Effector memory CD8-positive, alpha-beta T cell (primary cell): ENCODE measurements around the gene COMP.
A peak's percentile ranks its signal among the peaks of the same experiment; 100 is the strongest.

Source experiments
- ATAC-seq: fragments of 150-1000 bp; cut with Tn5 transposase; replicated peaks from 2 replicates; pipeline ENCODE4 v1.10.0; 2021; ENCODE audit warnings: mild to moderate bottlenecking, moderate library complexity
- DNase-seq, 3 experiments: peaks; one replicate each; pipeline ENCODE4 v3.0.0; 2021
- H3K27ac Mint-ChIP-seq, 2 donors: one replicate each; pipeline ENCODE4 v1.8.0; 2022; ENCODE audit warnings: mild to moderate bottlenecking in 2 of 2, mixed read lengths in 2 of 2, moderate library complexity in 2 of 2
- H3K27me3 Mint-ChIP-seq, 2 donors: one replicate each; pipeline ENCODE4 v1.8.0; 2022; ENCODE audit warnings: mixed read lengths in 2 of 2
- H3K36me3 Mint-ChIP-seq: one replicate; pipeline ENCODE4 v1.8.0; 2022; ENCODE audit warnings: mild to moderate bottlenecking, moderate library complexity, mixed read lengths; ENCODE audit not compliant: insufficient read depth
- H3K4me1 Mint-ChIP-seq, 2 donors: one replicate each; pipeline ENCODE4 v1.8.0; 2022; ENCODE audit warnings: low read depth in 2 of 2, mixed read lengths in 2 of 2
- H3K4me3 Mint-ChIP-seq, 2 donors: one replicate each; pipeline ENCODE4 v1.8.0; 2022; ENCODE audit warnings: mild to moderate bottlenecking in 2 of 2, mixed read lengths in 2 of 2, moderate library complexity in 2 of 2
- H3K9me3 Mint-ChIP-seq, 2 donors: one replicate each; pipeline ENCODE4 v1.8.0; 2022; ENCODE audit warnings: mixed read lengths in 2 of 2

Gene COMP

DNA sequence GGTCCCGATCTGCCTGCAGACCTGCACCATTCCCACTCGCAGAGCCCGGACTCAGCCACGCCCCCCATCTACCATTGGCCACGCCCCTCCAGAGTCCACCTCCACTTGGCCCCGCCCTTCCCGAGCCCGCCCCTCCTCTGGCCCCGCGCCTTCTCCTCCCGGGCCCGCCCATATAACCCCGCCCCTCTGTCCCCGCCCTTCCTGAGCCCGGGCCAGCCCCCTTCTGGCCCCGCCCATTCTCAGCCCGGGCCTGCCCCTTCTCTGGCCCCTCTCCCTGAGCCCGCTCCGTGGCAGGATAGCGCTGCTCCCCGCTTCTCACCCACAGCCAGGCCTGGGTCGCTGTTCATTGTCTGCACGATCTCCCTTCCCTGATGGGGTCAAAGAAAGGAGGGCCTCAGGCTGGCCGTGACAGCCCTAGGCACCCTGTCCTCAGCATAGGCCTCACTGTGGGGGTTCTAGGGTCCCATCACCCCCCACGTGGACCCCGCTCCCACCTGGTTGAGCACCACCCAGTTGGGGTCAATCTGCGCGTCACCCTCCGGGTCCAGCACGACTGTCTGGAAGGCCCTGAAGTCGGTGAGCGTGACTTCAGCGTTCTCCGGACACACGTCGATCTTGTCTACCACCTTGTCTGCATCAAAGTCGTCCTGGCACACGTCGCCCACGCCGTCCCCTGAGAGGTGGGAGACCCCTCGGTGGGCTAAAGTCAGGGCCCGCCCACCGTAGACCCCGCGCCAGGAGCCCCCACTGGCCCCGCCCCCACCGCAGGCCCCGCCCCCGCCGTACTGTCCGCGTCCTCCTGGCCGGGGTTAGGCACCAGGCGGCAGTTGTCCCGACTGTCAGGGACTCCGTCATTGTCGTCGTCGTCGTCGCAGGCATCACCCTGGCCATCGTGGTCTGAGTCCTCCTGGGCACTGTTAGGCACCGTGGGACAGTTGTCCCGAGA lies 5.7 kb downstream of the COMP start:
- Mint-ChIP-seq H3K36me3 (peaks cover 13% of the 10 kb centered on the region), H3K27me3 (peaks cover 46 to 66% of the 10 kb centered on the region in 2 donors), H3K27ac (peak overlapping the region; percentile 26 to 68), H3K4me1 (peaks cover 31 to 35% of the 10 kb centered on the region in 2 donors), H3K4me3 (peak overlapping the region; percentile 60 to 69), H3K9me3 (no peaks in the 10 kb centered on the region)
- DNase-seq (peak; percentile 29 to 40 (median 30)), ATAC-seq (peak; percentile 71)

DNA sequence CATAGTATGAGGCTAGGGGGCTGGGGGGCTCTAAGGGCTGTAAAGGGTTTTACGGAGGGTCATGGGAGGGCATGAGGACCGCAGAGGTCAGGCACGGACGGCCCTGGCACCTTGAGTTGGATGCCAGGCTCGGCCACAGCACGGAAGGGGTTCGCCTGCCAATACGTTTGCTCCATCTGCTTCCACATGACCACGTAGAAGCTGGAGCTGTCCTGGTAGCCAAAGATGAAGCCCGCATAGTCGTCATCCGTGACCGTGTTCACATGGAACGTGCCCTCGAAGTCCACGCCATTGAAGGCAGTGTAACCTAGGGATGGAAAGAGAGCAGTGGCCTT lies 6.4 kb downstream of the COMP start:
- Mint-ChIP-seq H3K27ac (no peak overlapping the region), H3K9me3 (no peaks in the 10 kb centered on the region), H3K4me3 (peak overlapping the region in 1 of 2 donors; percentile 2), H3K36me3 (peaks cover 13% of the 10 kb centered on the region), H3K4me1 (peaks cover 27 to 30% of the 10 kb centered on the region in 2 donors), H3K27me3 (peaks cover 39 to 59% of the 10 kb centered on the region in 2 donors)
- ATAC-seq (no peak), DNase-seq (no peak)

- peaks cover 21 to 26% of the 10 kb centered on the region in 2 donors for H3K4me1 Mint-ChIP-seq
- no peak overlapping the region for H3K27ac Mint-ChIP-seq
- ATAC-seq (no peak), DNase-seq (no peak)
- peaks cover 33 to 53% of the 10 kb centered on the region in 2 donors for H3K27me3 Mint-ChIP-seq
- peaks cover 13% of the 10 kb centered on the region for H3K36me3 Mint-ChIP-seq
- H3K4me3 Mint-ChIP-seq: peak overlapping the region in 1 of 2 donors; percentile 2
- H3K9me3 Mint-ChIP-seq: no peaks in the 10 kb centered on the region
Measured at GRCh38 chr19:18783958-18784785, 6.9 kb downstream of the COMP start.

- DNase-seq (no peak), ATAC-seq (no peak)
- H3K27ac Mint-ChIP-seq: no peak overlapping the region
- H3K4me1 Mint-ChIP-seq: peaks cover 17 to 18% of the 10 kb centered on the region in 2 donors
- H3K27me3 Mint-ChIP-seq: peaks cover 24 to 39% of the 10 kb centered on the region in 2 donors
- peaks cover 13% of the 10 kb centered on the region for H3K36me3 Mint-ChIP-seq
- no peak overlapping the region for H3K4me3 Mint-ChIP-seq
- H3K9me3 Mint-ChIP-seq: no peaks in the 10 kb centered on the region
Measured at GRCh38 chr19:18782559-18783225, 8.4 kb downstream of the COMP start.

- peaks cover 12 to 13% of the 10 kb centered on the region in 2 donors for H3K4me1 Mint-ChIP-seq
- peaks cover 9% of the 10 kb centered on the region for H3K36me3 Mint-ChIP-seq
- DNase-seq (no peak), ATAC-seq (no peak)
- H3K4me3 Mint-ChIP-seq: no peak overlapping the region
- H3K27ac Mint-ChIP-seq: no peak overlapping the region
- H3K9me3 Mint-ChIP-seq: no peaks in the 10 kb centered on the region
- peaks cover 17 to 32% of the 10 kb centered on the region in 2 donors for H3K27me3 Mint-ChIP-seq
Measured at GRCh38 chr19:18781885-18782527, 9.1 kb downstream of the COMP start.

GRCh38 chr19:18781047-18781600 lies 10.0 kb downstream of the COMP start:
- Mint-ChIP-seq H3K27ac (no peak overlapping the region), H3K9me3 (no peaks in the 10 kb centered on the region), H3K4me3 (no peak overlapping the region), H3K4me1 (peaks cover 9 to 12% of the 10 kb centered on the region in 2 donors), H3K27me3 (peaks cover 10 to 23% of the 10 kb centered on the region in 2 donors), H3K36me3 (peaks cover 4% of the 10 kb centered on the region)
- ATAC-seq: no peak
- DNase-seq: no peak

GRCh38 chr19:18780631-18781030 lies 10.5 kb downstream of the COMP start:
- Mint-ChIP-seq H3K9me3 (no peaks in the 10 kb centered on the region), H3K27me3 (peaks cover 7 to 18% of the 10 kb centered on the region in 2 donors), H3K27ac (no peak overlapping the region), H3K36me3 (peaks cover 2% of the 10 kb centered on the region), H3K4me1 (peaks cover 6 to 10% of the 10 kb centered on the region in 2 donors), H3K4me3 (no peak overlapping the region)
- ATAC-seq (no peak), DNase-seq (no peak)

- peaks cover 7 to 12% of the 10 kb centered on the region in 2 donors for H3K27me3 Mint-ChIP-seq
- H3K4me1 Mint-ChIP-seq: peaks cover 2 to 6% of the 10 kb centered on the region in 2 donors
- no peaks in the 10 kb centered on the region for H3K9me3 Mint-ChIP-seq
- ATAC-seq: no peak
- no peak overlapping the region for H3K27ac Mint-ChIP-seq
- H3K36me3 Mint-ChIP-seq: no peaks in the 10 kb centered on the region
- no peak for DNase-seq
- H3K4me3 Mint-ChIP-seq: no peak overlapping the region
Measured at GRCh38 chr19:18780081-18780480, 11.0 kb downstream of the COMP start.

DNA sequence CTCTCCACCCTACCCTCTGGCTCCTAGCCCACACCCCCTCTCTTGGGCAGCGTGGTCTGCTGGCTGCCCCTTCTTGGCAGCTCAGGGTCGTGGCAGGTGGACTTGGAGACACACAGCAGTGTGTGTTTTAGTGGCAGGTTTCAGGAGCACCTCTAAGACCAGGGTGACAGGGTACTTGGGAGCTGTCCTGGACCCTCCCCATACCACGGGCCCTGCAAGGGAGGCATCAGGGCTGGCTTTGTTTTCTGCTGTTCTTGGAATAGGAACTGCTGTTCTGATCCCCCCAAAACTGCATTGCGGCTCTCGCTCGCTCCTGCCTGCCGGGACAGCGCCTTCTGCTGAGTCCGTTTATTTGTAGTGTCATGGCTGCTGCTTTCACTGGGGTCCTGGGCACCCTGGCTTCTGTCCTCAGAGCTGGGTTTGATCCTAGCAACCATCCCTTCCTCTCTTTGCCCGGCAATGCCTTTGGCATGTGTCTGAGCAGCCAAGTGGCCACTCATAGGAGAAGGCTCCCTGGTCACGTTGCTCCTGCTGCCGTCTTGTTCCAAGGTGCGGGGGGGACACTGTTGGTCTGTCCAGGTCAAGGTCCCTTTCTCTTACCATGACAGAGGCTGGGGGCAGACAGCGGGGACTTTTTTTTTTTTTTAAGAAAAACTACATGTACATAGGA lies 12.1 kb downstream of the COMP start:
- no peaks in the 10 kb centered on the region for H3K9me3 Mint-ChIP-seq
- H3K4me3 Mint-ChIP-seq: no peak overlapping the region
- DNase-seq (no peak), ATAC-seq (no peak)
- no peaks in the 10 kb centered on the region for H3K4me1 Mint-ChIP-seq
- peaks cover 0 to 1% of the 10 kb centered on the region in 2 donors for H3K27me3 Mint-ChIP-seq
- no peak overlapping the region for H3K27ac Mint-ChIP-seq
- H3K36me3 Mint-ChIP-seq: no peaks in the 10 kb centered on the region

- no peak overlapping the region for H3K27ac Mint-ChIP-seq
- ATAC-seq: no peak
- DNase-seq: no peak
- no peaks in the 10 kb centered on the region for H3K9me3 Mint-ChIP-seq
- no peaks in the 10 kb centered on the region for H3K27me3 Mint-ChIP-seq
- H3K4me3 Mint-ChIP-seq: no peak overlapping the region
- H3K36me3 Mint-ChIP-seq: no peaks in the 10 kb centered on the region
- no peaks in the 10 kb centered on the region for H3K4me1 Mint-ChIP-seq
Measured at GRCh38 chr19:18778076-18778389, 13.1 kb downstream of the COMP start.

- H3K4me1 Mint-ChIP-seq: no peaks in the 10 kb centered on the region
- no peak overlapping the region for H3K4me3 Mint-ChIP-seq
- ATAC-seq (no peak), DNase-seq (no peak)
- no peaks in the 10 kb centered on the region for H3K9me3 Mint-ChIP-seq
- no peak overlapping the region for H3K27ac Mint-ChIP-seq
- H3K27me3 Mint-ChIP-seq: no peaks in the 10 kb centered on the region
- no peaks in the 10 kb centered on the region for H3K36me3 Mint-ChIP-seq
Measured at GRCh38 chr19:18777301-18778075, 13.6 kb downstream of the COMP start.

DNA sequence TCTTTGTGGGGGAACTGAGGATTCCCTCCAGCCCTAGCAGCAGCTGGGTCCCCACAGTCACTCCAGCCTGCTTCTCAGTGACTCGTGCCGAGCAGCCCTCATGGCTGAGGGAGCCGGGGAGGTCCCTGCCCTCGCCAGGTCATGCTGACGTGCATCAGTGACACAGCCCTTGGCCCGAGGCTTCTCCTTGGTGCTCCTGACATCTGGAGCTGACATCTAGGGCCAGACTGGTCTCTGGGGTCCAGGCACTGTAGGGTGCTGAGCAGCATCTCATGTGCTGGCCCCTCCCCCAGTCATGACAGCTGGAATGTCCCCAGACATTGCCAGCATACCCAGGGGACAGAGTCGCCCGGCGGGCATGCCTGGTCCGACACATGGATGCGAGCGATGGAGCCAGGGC lies 14.4 kb downstream of the COMP start:
- DNase-seq: no peak
- H3K27me3 Mint-ChIP-seq: no peaks in the 10 kb centered on the region
- no peak for ATAC-seq
- H3K27ac Mint-ChIP-seq: no peak overlapping the region
- H3K4me3 Mint-ChIP-seq: no peak overlapping the region
- H3K9me3 Mint-ChIP-seq: no peaks in the 10 kb centered on the region
- peaks cover 0 to 2% of the 10 kb centered on the region in 2 donors for H3K4me1 Mint-ChIP-seq
- H3K36me3 Mint-ChIP-seq: no peaks in the 10 kb centered on the region
